IMR-90 (cell line): ENCODE data around the gene PPIL3. TPM values are rescaled to one million over a fixed set of nuclear protein-coding genes. Genes with fewer than 3 reads are reported as not detected.

ENCODE experiments used
- ATAC-seq: fragments of 200-7000 bp; cut with Tn5 transposase; 2 replicates; pipeline ENCODE4 v1.9.1; 2020; ENCODE audit warnings: low read depth, mild to moderate bottlenecking, moderate library complexity
- BruUV-seq: library from RNA; stranded (reverse); fragments of 400-500 nt; replicated peaks from 2 replicates; lab custom pipeline; 2021; lab: Mats Ljungman, UMichigan
- CTCF ChIA-PET: fragments of 300-600 bp; formaldehyde crosslinking; extraction: SDS; loops from one replicate; lab custom pipeline; 2021; ENCODE audit warnings: antibody characterized with exemption; lab: Yijun Ruan, JAX
- POLR2A ChIA-PET: fragments of 300-600 bp; sonication (Branson Sonifier 250); formaldehyde crosslinking; loops from one replicate; lab custom pipeline; 2022; ENCODE audit warnings: antibody characterized with exemption; ENCODE audit not compliant: unreplicated experiment; lab: Charles Lee
- DNase-seq: peaks from one replicate; pipeline ENCODE4 v3.0.0; 2013
- H2AFZ ChIP-seq: replicated peaks from 2 replicates; pipeline ENCODE3; 2013; ENCODE audit warnings: low read length, mild to moderate bottlenecking; ENCODE audit not compliant: poor library complexity
- H2AK5ac ChIP-seq: 2 replicates; pipeline ENCODE4 v1.6.1; 2013; ENCODE audit warnings: low read depth, low read length, inconsistent platforms
- H2AK9ac ChIP-seq: replicated peaks from 2 replicates; pipeline ENCODE3; 2013; ENCODE audit warnings: mild to moderate bottlenecking, low read depth, low read length, moderate library complexity; ENCODE audit not compliant: poor library complexity
- H2BK120ac ChIP-seq: 2 replicates; pipeline ENCODE4 v1.6.1; 2013; ENCODE audit warnings: low read depth, low read length, inconsistent platforms
- H2BK15ac ChIP-seq: 3 replicates; pipeline ENCODE4 v1.6.1; 2013; ENCODE audit warnings: low read depth, low read length, inconsistent platforms
- H2BK20ac ChIP-seq: 2 replicates; pipeline ENCODE4 v1.6.1; 2013; ENCODE audit warnings: low read depth, mild to moderate bottlenecking, inconsistent platforms, low read length, moderate library complexity
- H2BK5ac ChIP-seq: 2 replicates; pipeline ENCODE4 v1.6.1; 2013; ENCODE audit warnings: mild to moderate bottlenecking, low read depth, low read length, inconsistent platforms; ENCODE audit not compliant: poor library complexity, severe bottlenecking
- H3K14ac ChIP-seq: replicated peaks from 2 replicates; pipeline ENCODE4 v1.6.1; 2013; ENCODE audit warnings: low read depth, low read length, inconsistent platforms
- H3K18ac ChIP-seq: 2 replicates; pipeline ENCODE4 v1.6.1; 2013; ENCODE audit warnings: low read depth, low read length, control low read depth
- H3K23ac ChIP-seq: 2 replicates; pipeline ENCODE4 v1.6.1; 2013; ENCODE audit warnings: low read depth, low read length, inconsistent platforms
- H3K27ac ChIP-seq: 2 replicates; pipeline ENCODE4 v1.5.1; 2013; ENCODE audit warnings: mild to moderate bottlenecking, control low read depth, low read length; ENCODE audit not compliant: insufficient read depth
- H3K27me3 ChIP-seq: 2 replicates; pipeline ENCODE4 v1.6.1; 2013; ENCODE audit warnings: low read length; ENCODE audit not compliant: control insufficient read depth, insufficient read depth
- H3K36me3 ChIP-seq: 2 replicates; pipeline ENCODE4 v1.6.1; 2013; ENCODE audit warnings: low read length, mixed read lengths; ENCODE audit not compliant: control insufficient read depth, insufficient read depth
- H3K4ac ChIP-seq: 2 replicates; pipeline ENCODE4 v1.6.1; 2013; ENCODE audit warnings: low read depth, low read length, inconsistent platforms
- H3K4me1 ChIP-seq: 2 replicates; pipeline ENCODE4 v1.6.1; 2013; ENCODE audit warnings: low read length, mixed read lengths; ENCODE audit not compliant: control insufficient read depth, insufficient read depth
- H3K4me2 ChIP-seq: 2 replicates; pipeline ENCODE4 v1.6.1; 2013; ENCODE audit warnings: low read depth, mild to moderate bottlenecking, control low read depth, low read length, moderate library complexity
- H3K4me3 ChIP-seq: 2 replicates; pipeline ENCODE4 v1.5.1; 2013; ENCODE audit warnings: low read depth, mild to moderate bottlenecking, control low read depth, low read length, moderate library complexity; ENCODE audit not compliant: insufficient read depth
- H3K56ac ChIP-seq: 2 replicates; pipeline ENCODE4 v1.6.1; 2013; ENCODE audit warnings: low read length, inconsistent platforms; ENCODE audit not compliant: insufficient read depth; ENCODE audit errors: extremely low read depth
- H3K79me1 ChIP-seq, 2 experiments: 2 replicates each; pipeline ENCODE4 v1.6.1; 2013; ENCODE audit warnings: low read length in 2 of 2, inconsistent platforms in 1 of 2, low read depth in 1 of 2
- H3K9ac ChIP-seq: 2 replicates; pipeline ENCODE4 v1.6.1; 2013; ENCODE audit warnings: low read depth, low read length, control low read depth
- H3K9me1 ChIP-seq: 2 replicates; pipeline ENCODE4 v1.6.1; 2013; ENCODE audit warnings: low read length, inconsistent platforms; ENCODE audit not compliant: insufficient read depth
- H3K9me3 ChIP-seq: 2 replicates; pipeline ENCODE4 v1.6.1; 2013; ENCODE audit warnings: low read length; ENCODE audit not compliant: control insufficient read depth, insufficient read depth
- H4K20me1 ChIP-seq: 2 replicates; pipeline ENCODE4 v1.6.1; 2013; ENCODE audit warnings: low read length, inconsistent platforms; ENCODE audit not compliant: insufficient read depth
- H4K5ac ChIP-seq: 2 replicates; pipeline ENCODE4 v1.6.1; 2013; ENCODE audit warnings: mild to moderate bottlenecking, low read depth, low read length, control low read depth
- H4K8ac ChIP-seq, 2 experiments: 2 replicates each; pipeline ENCODE4 v1.6.1; 2013; ENCODE audit warnings: low read depth in 2 of 2, low read length in 2 of 2, control low read depth in 1 of 2, inconsistent platforms in 1 of 2
- H4K91ac ChIP-seq: 2 replicates; pipeline ENCODE4 v1.6.1; 2013; ENCODE audit warnings: low read depth, low read length, inconsistent platforms; ENCODE audit not compliant: insufficient read depth
- BHLHE40 ChIP-seq: fragments of 150-350 bp; IDR thresholded peaks from 2 replicates; pipeline ENCODE4 v1.6.1; 2016; ENCODE audit warnings: mild to moderate bottlenecking, low read depth, low read length
- CEBPB ChIP-seq: IDR thresholded peaks from 2 replicates; pipeline ENCODE4 v1.6.1; 2012; ENCODE audit warnings: low read depth, low read length, improper control_type of control experiment
- ELK1 ChIP-seq: fragments of 150-350 bp; IDR thresholded peaks from 2 replicates; pipeline ENCODE4 v1.6.1; 2016; ENCODE audit warnings: low read depth, mild to moderate bottlenecking, low read length, moderate library complexity, borderline replicate concordance
- FOS ChIP-seq: fragments of 150-350 bp; IDR thresholded peaks from 2 replicates; pipeline ENCODE4 v1.6.1; 2016; ENCODE audit warnings: low read depth, low read length
- MAZ ChIP-seq: IDR thresholded peaks from 2 replicates; pipeline ENCODE4 v1.6.1; 2012; ENCODE audit warnings: low read depth, mild to moderate bottlenecking, low read length, improper control_type of control experiment, moderate library complexity, borderline replicate concordance
- MXI1 ChIP-seq: IDR thresholded peaks from 2 replicates; pipeline ENCODE4 v1.6.1; 2012; ENCODE audit warnings: low read depth, mild to moderate bottlenecking, low read length, moderate library complexity, borderline replicate concordance
- NFE2L2 ChIP-seq: fragments of 150-350 bp; IDR thresholded peaks from 2 replicates; pipeline ENCODE4 v1.6.1; 2016; ENCODE audit warnings: low read depth, mild to moderate bottlenecking, low read length
- POLR2A ChIP-seq: IDR thresholded peaks from 2 replicates; pipeline ENCODE4 v1.6.1; 2012; ENCODE audit warnings: mild to moderate bottlenecking, low read depth, low read length
- SMC3 ChIP-seq: fragments of 150-350 bp; IDR thresholded peaks from 2 replicates; pipeline ENCODE4 v1.6.1; 2016; ENCODE audit warnings: low read depth, mild to moderate bottlenecking, antibody characterized with exemption, low read length, moderate library complexity
- WGBS, 2 experiments: methylation state at CpG; one replicate each; pipeline versions ENCODE4 v1.1.5 to v1.1.7; 2013; ENCODE audit warnings: missing lambda C conversion rate in 2 of 2; ENCODE audit not compliant: insufficient read length in 1 of 2; ENCODE audit errors: extremely low coverage in 2 of 2; 5-methylcytosine and 5-hydroxymethylcytosine counted together
- dilution Hi-C: fragments of 300-500 bp; cut with HindIII; formaldehyde crosslinking; loops from one replicate; pipeline ENCODE4 v1.14.3; 2018; ENCODE audit warnings: low sequenced_read_pairs; ENCODE audit not compliant: unreplicated experiment
- in situ Hi-C: fragments of 300-500 bp; cut with MboI; formaldehyde crosslinking; loops from 3 replicates; pipeline ENCODE4 v1.14.3; 2019; ENCODE audit warnings: low sequenced_read_pairs, inconsistent platforms, mixed read lengths
- intact Hi-C: fragments of 100-400 bp; cut with micrococcal nuclease; formaldehyde crosslinking; loops from 2 replicates; pipeline ENCODE4 v1.10.0; 2022
- polyA plus RNA-seq, 3 experiments: library from polyadenylated mRNA; depleted of rRNA; stranded (reverse); fragments of >200 nt; gene quantifications; 2 replicates each; pipeline ENCODE4 v1.2.3, GENCODE V29; 2012; ENCODE audit warnings: low replicate concordance in 1 of 3
- total RNA-seq: library from RNA; depleted of rRNA; stranded (reverse); fragments of >200 nt; gene quantifications from 2 replicates; pipeline ENCODE4 v1.2.3, GENCODE V29; 2012
- TF ChIP-seq, protein P1 (sequence below): conservative IDR thresholded peaks from 2 replicates; pipeline ENCODE4 v1.5.1; 2012; ENCODE audit warnings: mild to moderate bottlenecking, low read depth, low read length, improper control_type of control experiment
- TF ChIP-seq, protein P2 (sequence below): fragments of 150-350 bp; IDR thresholded peaks from 2 replicates; pipeline ENCODE4 v1.6.1; 2017; ENCODE audit warnings: mild to moderate bottlenecking, antibody characterized with exemption, low read length, low read depth

PPIL3 gene
- total and polyA plus RNA-seq, 2 of the 4 experiments (the other 2 are of a cell fraction), result 35.1 to 47.9 TPM

- TF ChIP-seq, protein P1, sequence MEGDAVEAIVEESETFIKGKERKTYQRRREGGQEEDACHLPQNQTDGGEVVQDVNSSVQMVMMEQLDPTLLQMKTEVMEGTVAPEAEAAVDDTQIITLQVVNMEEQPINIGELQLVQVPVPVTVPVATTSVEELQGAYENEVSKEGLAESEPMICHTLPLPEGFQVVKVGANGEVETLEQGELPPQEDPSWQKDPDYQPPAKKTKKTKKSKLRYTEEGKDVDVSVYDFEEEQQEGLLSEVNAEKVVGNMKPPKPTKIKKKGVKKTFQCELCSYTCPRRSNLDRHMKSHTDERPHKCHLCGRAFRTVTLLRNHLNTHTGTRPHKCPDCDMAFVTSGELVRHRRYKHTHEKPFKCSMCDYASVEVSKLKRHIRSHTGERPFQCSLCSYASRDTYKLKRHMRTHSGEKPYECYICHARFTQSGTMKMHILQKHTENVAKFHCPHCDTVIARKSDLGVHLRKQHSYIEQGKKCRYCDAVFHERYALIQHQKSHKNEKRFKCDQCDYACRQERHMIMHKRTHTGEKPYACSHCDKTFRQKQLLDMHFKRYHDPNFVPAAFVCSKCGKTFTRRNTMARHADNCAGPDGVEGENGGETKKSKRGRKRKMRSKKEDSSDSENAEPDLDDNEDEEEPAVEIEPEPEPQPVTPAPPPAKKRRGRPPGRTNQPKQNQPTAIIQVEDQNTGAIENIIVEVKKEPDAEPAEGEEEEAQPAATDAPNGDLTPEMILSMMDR, result no peak
- TF ChIP-seq MAZ (peak; percentile 76; the same call in 1 of the 2 replicates), FOS (peak; percentile 32; the same call in 1 of the 2 replicates), NFE2L2 (peak; percentile 25; the same call in 1 of the 2 replicates), CEBPB (peak; percentile 63), MXI1 (peak; percentile 74), SMC3 (no peak), BHLHE40 (peak; percentile 71), POLR2A (peak; percentile 99), ELK1 (no peak)
- TF ChIP-seq, protein P2, sequence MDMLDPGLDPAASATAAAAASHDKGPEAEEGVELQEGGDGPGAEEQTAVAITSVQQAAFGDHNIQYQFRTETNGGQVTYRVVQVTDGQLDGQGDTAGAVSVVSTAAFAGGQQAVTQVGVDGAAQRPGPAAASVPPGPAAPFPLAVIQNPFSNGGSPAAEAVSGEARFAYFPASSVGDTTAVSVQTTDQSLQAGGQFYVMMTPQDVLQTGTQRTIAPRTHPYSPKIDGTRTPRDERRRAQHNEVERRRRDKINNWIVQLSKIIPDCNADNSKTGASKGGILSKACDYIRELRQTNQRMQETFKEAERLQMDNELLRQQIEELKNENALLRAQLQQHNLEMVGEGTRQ, result 0 out of 2 replicates have a peak, but pooled peaks have one; percentile 1
- no TSS peak for BruUV-seq
- intact Hi-C loops, result loop anchor here (1.0 to 5.0 kb wide), 2 partner anchors 117 to 151 kb away; no protein-coding TSS in a partner anchor
Observed at GRCh38 chr2:200864176-200865034, 24.5 kb downstream of the PPIL3 start, which contains the start of gene CLK1. Gene CLK1 (minus strand): TSS chr2:200864658. CDS start chr2:200861862, 2,796 bp downstream.

More at GRCh38 chr2:200864176-200865034, 24.5 kb downstream of the PPIL3 start, which contains the start of gene CLK1:
- peak within 1 kb of the TSS; percentile 88 for H3K27ac ChIP-seq
- H3K4ac ChIP-seq, result peak within 1 kb of the TSS; percentile 98
- H3K56ac ChIP-seq, result peak within 1 kb of the TSS; percentile 95
- H3K79me1 ChIP-seq, result peaks cover 0 to 18% of the 10 kb centered on the region in 2 experiments; a peak in 3 of 4 replicates
- H3K4me3 ChIP-seq, result peak within 1 kb of the TSS; percentile 60
- peak within 1 kb of the TSS; percentile 100 for H2AK9ac ChIP-seq
- in situ Hi-C loops (no loop called here), dilution Hi-C loops (no loop called here)
- H3K36me3 ChIP-seq, result peaks cover 6% of the 10 kb centered on the region
- H2BK120ac ChIP-seq, result peak within 1 kb of the TSS; percentile 63
- 0% methylated on average over 45 of the region's 89 CpGs; no CpG with 5 or more reads in 1 of the 2 experiments for WGBS, 2 experiments
- H3K9me1 ChIP-seq, result peaks cover 7% of the 10 kb centered on the region
- peak within 1 kb of the TSS; percentile 92 for H4K5ac ChIP-seq
- CTCF ChIA-PET, result interaction anchor here (1.4 kb wide), 1 partner anchor 159 kb away, joined by 3 read pairs; no protein-coding TSS in a partner anchor
- no peaks in the 10 kb centered on the region for H3K9me3 ChIP-seq
- DNase-seq, result peak; percentile 93
- H4K8ac ChIP-seq, result peak within 1 kb of the TSS; percentile 96 to 100
- H4K91ac ChIP-seq, result peak within 1 kb of the TSS; percentile 91
- peak within 1 kb of the TSS; percentile 100 for H3K9ac ChIP-seq
- ATAC-seq, result peak; percentile 89
- H2AFZ ChIP-seq, result peak within 1 kb of the TSS; percentile 90
- peaks cover 5% of the 10 kb centered on the region for H3K4me1 ChIP-seq
- no peaks in the 10 kb centered on the region for H3K27me3 ChIP-seq
- H3K18ac ChIP-seq, result peak within 1 kb of the TSS; percentile 97
- peak within 1 kb of the TSS; percentile 87 for H2BK5ac ChIP-seq
- peak within 1 kb of the TSS; percentile 84 for H3K4me2 ChIP-seq
- peak within 1 kb of the TSS; percentile 99 for H3K23ac ChIP-seq
- H4K20me1 ChIP-seq, result peaks cover 41% of the 10 kb centered on the region
- POLR2A ChIA-PET, result interaction anchor here (0.5 to 0.6 kb wide), 2 partner anchors 70 to 1630 kb away, joined by 4 to 6 read pairs; no protein-coding TSS in a partner anchor
- peak within 1 kb of the TSS; percentile 99 for H3K14ac ChIP-seq
- H2BK15ac ChIP-seq, result peak within 1 kb of the TSS; percentile 78; the same call in 2 of the 3 replicates
- H2BK20ac ChIP-seq, result peak within 1 kb of the TSS; percentile 71; the same call in 1 of the 2 replicates
- H2AK5ac ChIP-seq, result peak within 1 kb of the TSS; percentile 96
